Ectodermal cell (in vitro differentiated cells): ENCODE data around the gene DBNDD2. TPM values are rescaled to one million over a fixed set of nuclear protein-coding genes. Genes with fewer than 3 reads are reported as not detected.
A peak's percentile ranks its signal among the peaks of the same experiment; 100 is the strongest.

Experiments used
- H3K27ac ChIP-seq: 2 replicates; pipeline ENCODE4 v1.7.0; 2013; ENCODE audit warnings: mild to moderate bottlenecking, low read depth, low read length; ENCODE audit not compliant: insufficient read depth, poor library complexity, severe bottlenecking
- H3K27me3 ChIP-seq: 2 replicates; pipeline ENCODE4 v1.7.0; 2013; ENCODE audit warnings: mild to moderate bottlenecking, low read length; ENCODE audit not compliant: insufficient read depth, control insufficient read depth, poor library complexity, severe bottlenecking
- H3K36me3 ChIP-seq: one replicate; pipeline ENCODE4 v1.7.0; 2013; ENCODE audit warnings: low read length; ENCODE audit not compliant: control insufficient read depth, insufficient read depth
- H3K4me1 ChIP-seq: one replicate; pipeline ENCODE4 v1.7.0; 2013; ENCODE audit warnings: low read length; ENCODE audit not compliant: control insufficient read depth, insufficient read depth
- H3K4me3 ChIP-seq: 2 replicates; pipeline ENCODE4 v1.7.0; 2013; ENCODE audit warnings: low read depth, low read length, control low read depth; ENCODE audit not compliant: insufficient read depth
- H3K9me3 ChIP-seq: 2 replicates; pipeline ENCODE4 v1.7.0; 2013; ENCODE audit warnings: mild to moderate bottlenecking, low read length, moderate library complexity; ENCODE audit not compliant: control insufficient read depth
- WGBS, 2 experiments: methylation state at CpG; one replicate each; pipeline ENCODE4 v1.1.7; 2013; ENCODE audit warnings: missing lambda C conversion rate in 2 of 2; 5-methylcytosine and 5-hydroxymethylcytosine counted together
- polyA plus RNA-seq, 4 experiments: library from polyadenylated mRNA; stranded (reverse); fragments of 50-300 nt; gene quantifications; one replicate each; pipeline ENCODE4 v1.2.3, GENCODE V29; 2013

Gene DBNDD2
- polyA plus RNA-seq (2013, experiment 1 of 4), result 16.6 TPM
- polyA plus RNA-seq (2013, experiment 2 of 4), result 17.8 TPM
- 15.3 TPM for polyA plus RNA-seq (2013, experiment 3 of 4)
- polyA plus RNA-seq (2013, experiment 4 of 4), result 17.3 TPM

DNA sequence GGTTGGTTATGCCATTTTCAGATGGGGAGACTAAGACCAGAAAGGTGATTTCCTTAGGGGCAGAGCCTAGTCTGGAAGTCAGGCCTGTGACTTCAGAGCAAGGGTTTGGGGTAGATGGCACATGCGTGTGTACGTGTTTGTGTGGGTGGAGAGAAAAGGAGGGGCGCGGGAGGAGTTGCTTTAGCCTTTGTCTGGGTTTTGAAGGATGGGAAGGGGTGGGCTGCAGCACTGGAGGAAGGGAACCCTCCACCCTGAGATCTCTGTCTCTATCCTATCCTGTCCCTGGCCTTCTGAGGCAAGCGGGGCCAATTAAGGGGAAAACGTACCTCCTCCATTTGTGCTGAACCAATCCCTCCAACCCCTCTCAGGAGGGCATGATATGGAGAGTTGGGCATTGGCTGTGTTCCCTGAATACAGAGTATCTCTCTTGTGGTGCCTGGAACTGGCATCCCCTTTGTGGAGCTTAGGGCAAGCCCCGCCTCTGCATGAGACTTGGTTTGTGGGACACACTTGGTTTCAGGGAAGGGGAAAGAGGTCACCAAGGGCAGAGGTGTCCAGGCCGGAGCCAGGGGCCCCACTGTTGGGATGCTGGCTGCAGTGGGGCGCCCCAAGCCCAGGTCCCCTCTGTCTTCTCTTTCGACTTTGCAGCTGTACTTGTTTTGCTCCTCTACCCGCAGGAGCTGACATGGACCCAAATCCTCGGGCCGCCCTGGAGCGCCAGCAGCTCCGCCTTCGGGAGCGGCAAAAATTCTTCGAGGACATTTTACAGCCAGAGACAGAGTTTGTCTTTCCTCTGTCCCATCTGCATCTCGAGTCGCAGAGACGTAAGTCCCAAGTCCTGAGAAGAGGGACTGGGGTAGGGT is at the start of gene DBNDD2:
TSS of gene DBNDD2 (plus strand) at position 507 of the 863 bp plus-strand sequence. CDS start at position 686, 179 bp downstream.
- peaks cover 45% of the 10 kb centered on the region for H3K27me3 ChIP-seq
- H3K9me3 ChIP-seq, result no peaks in the 10 kb centered on the region
- H3K4me3 ChIP-seq, result peak within 1 kb of the TSS; percentile 64
- H3K36me3 ChIP-seq, result peaks cover 13% of the 10 kb centered on the region
- no peaks in the 10 kb centered on the region for H3K4me1 ChIP-seq
- H3K27ac ChIP-seq, result no peak within 1 kb of the TSS
- 92% methylated on average over 21 of the region's 21 CpGs for WGBS, 2 experiments

DNA sequence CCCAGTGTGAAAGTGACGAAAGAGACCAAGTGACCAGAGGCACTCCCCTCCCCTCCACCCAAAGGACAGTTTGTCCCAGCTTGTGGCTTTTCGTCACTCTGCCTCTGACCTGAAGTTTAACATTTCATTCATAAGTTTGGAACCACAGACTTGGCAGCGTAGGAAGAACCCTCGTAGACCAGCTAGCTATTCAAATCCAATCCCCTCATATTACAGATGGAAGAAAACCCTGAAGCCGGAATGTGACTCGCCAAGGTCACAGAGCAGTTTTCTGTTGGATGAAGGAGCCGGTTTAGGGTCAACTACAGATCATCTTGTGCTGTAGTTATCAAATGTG is 49.1 kb upstream of the DBNDD2 start:
- WGBS, 2 experiments, result 93 to 94% methylated on average over 7 of the region's 7 CpGs
- no peaks in the 10 kb centered on the region for H3K9me3 ChIP-seq
- H3K4me1 ChIP-seq, result peaks cover 3% of the 10 kb centered on the region
- H3K27me3 ChIP-seq, result no peaks in the 10 kb centered on the region
- H3K36me3 ChIP-seq, result no peaks in the 10 kb centered on the region
- no peak overlapping the region for H3K27ac ChIP-seq
- H3K4me3 ChIP-seq, result no peak overlapping the region

DNA sequence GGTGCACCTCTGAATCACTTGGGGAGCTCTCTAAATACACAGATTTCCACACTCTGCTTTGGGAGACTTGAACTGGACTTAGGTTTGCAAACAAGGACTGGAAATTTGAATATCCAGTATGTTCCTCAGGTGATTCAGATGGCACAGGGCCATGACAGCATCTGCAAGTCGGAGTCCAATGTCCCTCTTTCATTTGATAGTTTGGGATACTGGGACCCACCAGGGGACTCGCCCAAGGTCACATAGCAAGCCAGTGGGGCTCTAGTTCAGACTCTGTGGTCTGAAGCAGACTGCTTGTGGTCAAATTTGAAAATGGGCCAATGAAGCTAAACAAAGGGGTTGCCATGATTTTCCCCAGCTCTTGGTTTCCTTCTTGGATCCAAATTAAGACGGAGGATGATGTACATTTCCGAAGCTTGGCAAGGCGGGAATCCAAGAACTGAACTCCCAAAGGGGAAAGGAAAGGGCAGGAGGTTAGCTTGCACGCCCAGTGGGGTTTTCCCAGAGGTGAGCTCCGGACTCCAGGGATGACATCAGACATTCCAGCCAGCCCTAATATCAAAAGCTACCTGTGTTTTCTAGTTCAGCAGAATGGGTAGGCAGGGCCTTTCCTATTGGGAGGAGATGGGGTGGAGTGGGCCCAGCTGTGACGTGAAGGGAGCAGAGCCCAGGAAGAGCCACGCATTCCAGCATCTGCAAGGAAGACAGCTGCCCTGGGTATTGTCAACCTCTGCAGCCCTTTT is 48.5 kb upstream of the DBNDD2 start:
- no peaks in the 10 kb centered on the region for H3K36me3 ChIP-seq
- peaks cover 5% of the 10 kb centered on the region for H3K4me1 ChIP-seq
- no peak overlapping the region for H3K4me3 ChIP-seq
- H3K27ac ChIP-seq, result no peak overlapping the region
- 80 to 84% methylated on average over 9 of the region's 9 CpGs for WGBS, 2 experiments
- H3K9me3 ChIP-seq, result no peaks in the 10 kb centered on the region
- H3K27me3 ChIP-seq, result no peaks in the 10 kb centered on the region

DNA sequence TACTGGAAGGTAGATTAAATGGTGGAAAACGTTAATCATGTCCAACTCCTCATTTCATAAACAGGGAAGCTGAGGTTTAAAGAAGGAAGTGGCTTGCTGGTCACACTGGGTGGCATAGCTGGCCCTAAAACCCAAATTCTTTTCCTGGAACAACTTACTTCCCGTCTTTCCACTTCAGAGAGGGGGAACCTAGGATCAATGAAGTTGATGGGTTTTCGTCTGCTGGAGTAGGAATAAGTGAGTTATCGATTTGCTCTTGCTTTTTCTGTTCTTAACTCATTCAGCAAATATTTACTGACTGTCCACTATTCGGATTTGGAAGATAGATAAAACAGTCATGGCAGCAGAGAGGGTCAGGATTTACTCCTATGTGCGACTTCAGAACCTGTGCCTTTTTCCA is 46.3 kb upstream of the DBNDD2 start:
- Histone ChIP-seq H3K9me3 (no peaks in the 10 kb centered on the region), H3K36me3 (no peaks in the 10 kb centered on the region), H3K27ac (no peak overlapping the region), H3K4me3 (no peak overlapping the region), H3K27me3 (no peaks in the 10 kb centered on the region), H3K4me1 (peaks cover 5% of the 10 kb centered on the region)
- WGBS, 2 experiments, result 92 to 97% methylated on average over 5 to 6 of the region's 6 CpGs

DNA sequence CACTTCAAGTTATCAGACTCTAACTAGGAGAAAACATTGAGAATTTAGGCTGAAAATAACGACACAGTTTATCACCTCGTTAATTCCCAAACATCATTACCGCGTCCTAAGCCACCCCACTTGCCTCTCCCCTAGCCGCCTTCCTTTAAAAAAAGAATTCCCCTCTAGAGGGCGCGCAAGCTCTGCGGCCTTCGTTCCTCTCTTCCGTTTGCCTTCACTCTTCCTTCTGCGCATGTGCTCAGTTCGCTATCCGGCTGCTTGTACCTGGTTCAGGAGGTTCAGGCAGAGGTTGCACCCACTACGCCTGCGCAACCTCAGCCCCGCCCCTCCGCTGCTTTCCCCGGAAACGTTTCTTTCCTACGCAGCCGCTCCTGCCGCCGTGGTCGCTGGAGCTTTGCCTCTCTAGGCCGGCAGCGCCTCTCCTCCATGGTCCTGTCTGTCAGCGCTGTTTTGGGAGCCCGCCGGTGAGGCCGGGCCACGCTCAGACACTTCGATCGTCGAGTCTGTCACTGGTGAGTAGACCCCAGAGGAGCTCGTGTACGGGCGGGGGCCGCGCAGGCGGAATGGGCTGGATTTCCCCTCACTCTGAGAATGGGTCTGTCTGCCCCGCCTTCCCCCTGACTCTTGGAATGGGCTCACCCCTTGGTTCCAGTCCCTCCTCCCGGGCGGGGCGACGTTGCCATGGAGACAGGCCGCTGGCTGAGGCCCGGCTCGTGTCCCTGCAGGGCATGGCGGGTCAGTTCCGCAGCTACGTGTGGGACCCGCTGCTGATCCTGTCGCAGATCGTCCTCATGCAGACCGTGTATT is 45.1 kb upstream of the DBNDD2 start, which contains the start of gene SYS1:
TSS of gene SYS1 (plus strand) at position 353 of the 807 bp plus-strand sequence. CDS start at position 729, 376 bp downstream.
- Histone ChIP-seq H3K4me1 (peaks cover 5% of the 10 kb centered on the region), H3K27ac (peak within 1 kb of the TSS; percentile 90)
- WGBS, 2 experiments, result 0% methylated on average over 55 of the region's 55 CpGs

DNA sequence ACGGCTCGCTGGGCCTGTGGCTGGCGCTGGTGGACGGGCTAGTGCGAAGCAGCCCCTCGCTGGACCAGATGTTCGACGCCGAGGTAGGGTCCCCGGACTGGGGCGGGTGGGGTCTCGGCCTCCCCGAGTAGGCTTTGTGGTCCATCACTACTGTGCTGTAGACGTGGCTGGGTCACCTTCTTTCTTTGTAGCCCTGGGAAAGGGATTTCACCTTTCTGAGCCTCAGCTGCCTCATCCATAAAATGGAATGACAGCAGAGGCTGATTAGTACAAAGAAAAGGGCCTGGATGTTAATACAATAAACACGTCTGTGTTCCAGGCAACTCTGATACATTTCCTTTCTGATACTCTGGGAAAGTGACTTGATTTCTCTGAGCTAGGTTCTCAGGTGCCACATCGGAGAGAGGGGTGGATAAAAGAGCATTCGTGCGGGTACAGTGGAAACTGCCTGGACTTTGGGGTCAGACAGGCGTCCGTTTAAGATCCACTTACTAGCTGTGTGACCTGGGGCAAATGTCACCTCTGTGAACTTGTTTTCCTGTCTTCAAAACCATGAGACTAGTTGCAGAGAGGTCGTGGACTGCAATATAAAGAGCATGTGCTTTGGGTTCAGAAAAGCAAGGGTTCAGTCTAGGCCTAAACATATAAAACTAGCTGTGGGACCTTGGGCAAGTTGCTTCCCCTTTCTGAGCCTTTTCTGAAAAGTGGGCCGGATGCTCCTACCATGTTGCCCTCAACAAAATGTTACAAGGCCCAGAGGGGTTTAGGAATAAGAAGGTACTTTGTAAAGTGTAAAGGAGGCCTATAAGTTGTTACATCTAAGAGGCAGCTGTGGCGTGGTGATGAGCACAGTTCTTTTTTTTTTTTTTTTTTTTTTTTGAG is 44.2 kb upstream of the DBNDD2 start:
- Histone ChIP-seq H3K27ac (peak overlapping the region; percentile 71), H3K9me3 (no peaks in the 10 kb centered on the region), H3K4me3 (peak overlapping the region; percentile 84), H3K4me1 (peaks cover 5% of the 10 kb centered on the region), H3K27me3 (no peaks in the 10 kb centered on the region), H3K36me3 (peaks cover 5% of the 10 kb centered on the region)
- WGBS, 2 experiments, result 31 to 33% methylated on average over 22 to 23 of the region's 23 CpGs

More for the DNA sequence above, 45.1 kb upstream of the DBNDD2 start, which contains the start of gene SYS1:
- Histone ChIP-seq H3K36me3 (no peaks in the 10 kb centered on the region), H3K4me3 (peak within 1 kb of the TSS; percentile 84), H3K9me3 (no peaks in the 10 kb centered on the region), H3K27me3 (no peaks in the 10 kb centered on the region)

DNA sequence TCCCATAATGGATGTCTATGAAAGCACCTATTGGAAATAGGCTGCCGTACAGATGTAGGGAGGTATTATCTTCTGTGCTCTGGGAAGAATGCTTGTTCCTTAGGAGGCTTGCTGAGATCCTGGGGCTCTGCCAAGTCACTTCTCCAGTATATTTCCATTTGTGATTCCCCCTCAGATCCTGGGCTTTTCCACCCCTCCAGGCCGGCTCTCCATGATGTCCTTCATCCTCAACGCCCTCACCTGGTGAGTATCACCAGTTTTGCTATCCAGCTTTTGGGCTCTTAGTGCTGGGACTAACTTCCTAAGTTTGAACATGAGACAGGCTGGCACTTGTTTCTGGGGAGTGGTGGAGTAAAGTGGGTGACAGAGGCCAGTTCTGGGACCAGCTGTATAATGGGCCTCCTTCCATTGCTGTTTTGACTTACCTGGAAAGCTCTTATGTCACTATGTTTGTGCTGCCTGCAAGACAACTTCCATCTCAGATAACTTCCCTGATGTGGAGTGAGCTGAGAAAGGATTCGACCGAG is 42.6 kb upstream of the DBNDD2 start:
- Histone ChIP-seq H3K4me1 (peaks cover 5% of the 10 kb centered on the region), H3K4me3 (no peak overlapping the region), H3K36me3 (peaks cover 5% of the 10 kb centered on the region), H3K9me3 (no peaks in the 10 kb centered on the region), H3K27ac (no peak overlapping the region), H3K27me3 (no peaks in the 10 kb centered on the region)
- WGBS, 2 experiments, result 90 to 97% methylated on average over 5 of the region's 5 CpGs

DNA sequence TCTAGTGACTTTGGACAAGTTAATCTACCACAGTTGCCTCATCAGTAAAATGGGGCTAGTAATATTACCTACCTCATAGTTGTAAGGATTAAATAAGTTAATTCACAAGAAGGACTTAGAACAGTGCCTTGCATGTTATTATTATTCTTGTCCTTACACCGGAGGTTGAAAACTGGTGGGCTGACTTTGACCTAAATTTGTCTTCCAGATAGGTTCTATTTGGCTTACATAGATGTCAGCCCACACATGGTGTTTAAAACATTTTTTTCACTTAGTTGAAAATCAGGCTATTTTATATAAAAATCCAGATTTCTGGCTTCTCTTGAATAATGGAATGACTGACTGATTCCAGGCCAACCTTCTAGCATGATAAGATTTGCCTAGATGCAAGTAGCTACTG is 41.9 kb upstream of the DBNDD2 start:
- Histone ChIP-seq H3K4me1 (peaks cover 5% of the 10 kb centered on the region), H3K36me3 (peaks cover 5% of the 10 kb centered on the region), H3K4me3 (no peak overlapping the region), H3K9me3 (no peaks in the 10 kb centered on the region), H3K27me3 (no peaks in the 10 kb centered on the region), H3K27ac (no peak overlapping the region)
- 94 to 100% methylated on average over 1 of the region's 1 CpG for WGBS, 2 experiments

DNA sequence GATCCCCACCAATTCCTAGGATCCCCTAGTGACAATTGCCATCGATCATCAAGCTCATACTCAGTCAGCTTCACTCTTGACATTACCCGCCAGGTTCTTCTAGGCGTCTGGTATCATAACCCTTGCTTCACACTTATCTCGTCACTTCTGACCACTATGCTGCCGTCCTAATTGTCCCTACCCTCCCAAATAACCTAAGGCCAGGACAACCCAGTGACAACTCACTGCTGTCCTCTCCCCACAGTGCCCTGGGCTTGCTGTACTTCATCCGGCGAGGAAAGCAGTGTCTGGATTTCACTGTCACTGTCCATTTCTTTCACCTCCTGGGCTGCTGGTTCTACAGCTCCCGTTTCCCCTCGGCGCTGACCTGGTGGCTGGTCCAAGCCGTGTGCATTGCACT is 41.5 kb upstream of the DBNDD2 start:
- 88 to 91% methylated on average over 11 of the region's 11 CpGs for WGBS, 2 experiments
- Histone ChIP-seq H3K9me3 (no peaks in the 10 kb centered on the region), H3K27me3 (no peaks in the 10 kb centered on the region), H3K36me3 (peaks cover 5% of the 10 kb centered on the region), H3K4me3 (no peak overlapping the region), H3K27ac (no peak overlapping the region), H3K4me1 (peaks cover 5% of the 10 kb centered on the region)
